ENCODE data around the gene AGBL1.

GRCh38 chr15:86063356-86064095 is 16.1 kb upstream of the AGBL1 start:
- TF ChIP-seq CTCF (conservative IDR thresholded peaks at IDR 0.05; ENCODE audit: low read depth, low read length) (no peak), EZH2 (IDR thresholded peaks at IDR 0.05; ENCODE audit: borderline replicate concordance, low read depth, low read length, poor library complexity, severe bottlenecking) (no peak)
